DMS53 treated with DMSO at 0.1 percent for 48 hours (cell line): Measurements from ENCODE around the gene CLPTM1L.
"Not testable (repeated sequence)": the region's sequence is repeated elsewhere in the genome, so short reads cannot be mapped to it uniquely, and the experiment has no call there.

Experiments used
- DNase-seq: peaks from one replicate; lab custom pipeline; 2025; ENCODE audit not compliant: unreplicated experiment; lab: John Stamatoyannopoulos, UW

Gene CLPTM1L

GRCh38 chr5:1381370-1382247 lies 36.7 kb upstream of the CLPTM1L start:
- no peak for DNase-seq

GRCh38 chr5:1380910-1381309 lies 36.0 kb upstream of the CLPTM1L start:
- no peak for DNase-seq

GRCh38 chr5:1380011-1380817 lies 35.3 kb upstream of the CLPTM1L start:
- peak; percentile 73 for DNase-seq

- DNase-seq, result no peak
These were observed 34.2 kb upstream of the CLPTM1L start for GRCh38 chr5:1378866-1379659.

GRCh38 chr5:1378096-1378495 lies 33.2 kb upstream of the CLPTM1L start:
- DNase-seq, result no peak

- DNase-seq, result no peak
These were observed 32.1 kb upstream of the CLPTM1L start for GRCh38 chr5:1376981-1377380.

GRCh38 chr5:1375871-1376810 lies 31.2 kb upstream of the CLPTM1L start:
- DNase-seq, result no peak

GRCh38 chr5:1374679-1375055 lies 29.8 kb upstream of the CLPTM1L start:
- DNase-seq, result no peak

GRCh38 chr5:1374030-1374678 lies 29.3 kb upstream of the CLPTM1L start:
- DNase-seq, result no peak

GRCh38 chr5:1371972-1372342 lies 27.1 kb upstream of the CLPTM1L start:
- DNase-seq, result not testable (repeated sequence)

GRCh38 chr5:1371218-1371971 lies 26.5 kb upstream of the CLPTM1L start:
- DNase-seq, result no peak

- DNase-seq, result no peak
These were observed 25.1 kb upstream of the CLPTM1L start for GRCh38 chr5:1370006-1370405.

- DNase-seq, result no peak
These were observed 23.9 kb upstream of the CLPTM1L start for GRCh38 chr5:1368756-1369155.

- no peak for DNase-seq
These were observed 23.3 kb upstream of the CLPTM1L start for GRCh38 chr5:1368236-1368635.

GRCh38 chr5:1367149-1367548 lies 22.2 kb upstream of the CLPTM1L start:
- DNase-seq, result no peak

GRCh38 chr5:1366514-1366913 lies 21.6 kb upstream of the CLPTM1L start:
- DNase-seq, result no peak

- no peak for DNase-seq
These were observed 19.3 kb upstream of the CLPTM1L start for GRCh38 chr5:1364211-1364610.

GRCh38 chr5:1363581-1363980 lies 18.7 kb upstream of the CLPTM1L start:
- DNase-seq, result no peak

GRCh38 chr5:1363160-1363559 lies 18.3 kb upstream of the CLPTM1L start:
- no peak for DNase-seq
